Karpas-422 (cell line): Measurements from ENCODE around the gene CIITA. TPM values are rescaled to one million over a fixed set of nuclear protein-coding genes. Genes with fewer than 3 reads are reported as not detected.
"Not testable (repeated sequence)": the region's sequence is repeated elsewhere in the genome, so short reads cannot be mapped to it uniquely, and the experiment has no call there.

ENCODE experiments used
- DNase-seq: peaks from one replicate; pipeline ENCODE4 v3.0.0-alpha.2; 2015
- H2AFZ ChIP-seq: fragments of 200-600 bp; sonication (generic); 2 replicates; pipeline ENCODE4 v1.6.1; 2014; ENCODE audit warnings: antibody characterized with exemption, low read length, mixed read lengths
- H3K27ac ChIP-seq: fragments of 200-600 bp; sonication (generic); 2 replicates; pipeline ENCODE4 v1.5.1; 2014; ENCODE audit warnings: mild to moderate bottlenecking, low read length, moderate library complexity
- H3K27me3 ChIP-seq: fragments of 200-600 bp; sonication (generic); 2 replicates; pipeline ENCODE4 v1.6.1; 2014; ENCODE audit warnings: low read length, mixed read lengths
- H3K36me3 ChIP-seq: fragments of 200-600 bp; sonication (generic); 2 replicates; pipeline ENCODE4 v1.6.1; 2014; ENCODE audit warnings: low read length, mixed read lengths; ENCODE audit not compliant: insufficient read depth
- H3K4me1 ChIP-seq: fragments of 200-600 bp; sonication (generic); 2 replicates; pipeline ENCODE4 v1.6.1; 2014; ENCODE audit warnings: mild to moderate bottlenecking, low read length, mixed read lengths
- H3K4me2 ChIP-seq: fragments of 200-600 bp; sonication (generic); 2 replicates; pipeline ENCODE4 v1.6.1; 2014; ENCODE audit warnings: low read length, low read depth, mild to moderate bottlenecking; ENCODE audit not compliant: poor library complexity, severe bottlenecking
- H3K4me3 ChIP-seq: fragments of 200-600 bp; sonication (generic); 2 replicates; pipeline ENCODE4 v1.5.1; 2014; ENCODE audit warnings: mild to moderate bottlenecking, antibody characterized with exemption, low read length, mixed read lengths
- H3K79me2 ChIP-seq: fragments of 200-600 bp; sonication (generic); 2 replicates; pipeline ENCODE4 v1.6.1; 2014; ENCODE audit warnings: mild to moderate bottlenecking, low read length, mixed read lengths
- H3K9ac ChIP-seq: fragments of 200-600 bp; sonication (generic); 2 replicates; pipeline ENCODE4 v1.6.0; 2014; ENCODE audit warnings: low read length
- H3K9me2 ChIP-seq: fragments of 200-600 bp; sonication (generic), shearing (Covaris generic); replicated peaks from 2 replicates; pipeline ENCODE4 v1.6.0; 2014; ENCODE audit warnings: mild to moderate bottlenecking, low read length, moderate library complexity; ENCODE audit not compliant: insufficient read depth
- H3K9me3 ChIP-seq: fragments of 300-700, 200-600 bp; sonication (generic); 2 replicates; pipeline ENCODE4 v1.6.1; 2014; ENCODE audit warnings: low read length, mixed read lengths
- H4K20me1 ChIP-seq: fragments of 200-600 bp; sonication (generic); 2 replicates; pipeline ENCODE4 v1.6.1; 2014; ENCODE audit warnings: mild to moderate bottlenecking, antibody characterized with exemption, low read length, low read depth; ENCODE audit not compliant: insufficient read depth
- total RNA-seq: library from RNA; depleted of rRNA; stranded (reverse); fragments of >200 nt; shearing (Covaris generic); gene quantifications from 2 replicates; pipeline ENCODE4 v1.2.3, GENCODE V29; 2014; ENCODE audit warnings: low replicate concordance; rRNA removed

The CIITA gene, protein sequence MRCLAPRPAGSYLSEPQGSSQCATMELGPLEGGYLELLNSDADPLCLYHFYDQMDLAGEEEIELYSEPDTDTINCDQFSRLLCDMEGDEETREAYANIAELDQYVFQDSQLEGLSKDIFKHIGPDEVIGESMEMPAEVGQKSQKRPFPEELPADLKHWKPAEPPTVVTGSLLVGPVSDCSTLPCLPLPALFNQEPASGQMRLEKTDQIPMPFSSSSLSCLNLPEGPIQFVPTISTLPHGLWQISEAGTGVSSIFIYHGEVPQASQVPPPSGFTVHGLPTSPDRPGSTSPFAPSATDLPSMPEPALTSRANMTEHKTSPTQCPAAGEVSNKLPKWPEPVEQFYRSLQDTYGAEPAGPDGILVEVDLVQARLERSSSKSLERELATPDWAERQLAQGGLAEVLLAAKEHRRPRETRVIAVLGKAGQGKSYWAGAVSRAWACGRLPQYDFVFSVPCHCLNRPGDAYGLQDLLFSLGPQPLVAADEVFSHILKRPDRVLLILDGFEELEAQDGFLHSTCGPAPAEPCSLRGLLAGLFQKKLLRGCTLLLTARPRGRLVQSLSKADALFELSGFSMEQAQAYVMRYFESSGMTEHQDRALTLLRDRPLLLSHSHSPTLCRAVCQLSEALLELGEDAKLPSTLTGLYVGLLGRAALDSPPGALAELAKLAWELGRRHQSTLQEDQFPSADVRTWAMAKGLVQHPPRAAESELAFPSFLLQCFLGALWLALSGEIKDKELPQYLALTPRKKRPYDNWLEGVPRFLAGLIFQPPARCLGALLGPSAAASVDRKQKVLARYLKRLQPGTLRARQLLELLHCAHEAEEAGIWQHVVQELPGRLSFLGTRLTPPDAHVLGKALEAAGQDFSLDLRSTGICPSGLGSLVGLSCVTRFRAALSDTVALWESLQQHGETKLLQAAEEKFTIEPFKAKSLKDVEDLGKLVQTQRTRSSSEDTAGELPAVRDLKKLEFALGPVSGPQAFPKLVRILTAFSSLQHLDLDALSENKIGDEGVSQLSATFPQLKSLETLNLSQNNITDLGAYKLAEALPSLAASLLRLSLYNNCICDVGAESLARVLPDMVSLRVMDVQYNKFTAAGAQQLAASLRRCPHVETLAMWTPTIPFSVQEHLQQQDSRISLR
- 66.2 and 96.5 TPM in 2 replicates for total RNA-seq

DNA sequence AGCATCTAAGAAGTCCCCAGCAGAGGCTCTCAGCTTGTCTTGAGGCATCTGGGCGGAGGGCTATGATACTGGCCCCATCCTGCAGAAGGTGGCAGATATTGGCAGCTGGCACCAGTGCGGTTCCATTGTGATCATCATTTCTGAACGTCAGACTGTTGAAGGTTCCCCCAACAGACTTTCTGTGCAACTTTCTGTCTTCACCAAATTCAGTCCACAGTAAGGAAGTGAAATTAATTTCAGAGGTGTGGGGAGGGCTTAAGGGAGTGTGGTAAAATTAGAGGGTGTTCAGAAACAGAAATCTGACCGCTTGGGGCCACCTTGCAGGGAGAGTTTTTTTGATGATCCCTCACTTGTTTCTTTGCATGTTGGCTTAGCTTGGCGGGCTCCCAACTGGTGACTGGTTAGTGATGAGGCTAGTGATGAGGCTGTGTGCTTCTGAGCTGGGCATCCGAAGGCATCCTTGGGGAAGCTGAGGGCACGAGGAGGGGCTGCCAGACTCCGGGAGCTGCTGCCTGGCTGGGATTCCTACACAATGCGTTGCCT, at the start of gene CIITA:
TSS of gene CIITA (plus strand) at position 404 of the 543 bp plus-strand sequence. CDS start at position 533, 129 bp downstream.
- H3K9ac ChIP-seq, result peak within 1 kb of the TSS; percentile 91
- no peaks in the 10 kb centered on the region; the same call in 1 of the 2 replicates for H4K20me1 ChIP-seq
- 0 out of 2 replicates have a peak within 1 kb of the TSS, but pooled peaks have one; percentile 21 for H2AFZ ChIP-seq
- peak within 1 kb of the TSS; percentile 79 for H3K4me3 ChIP-seq
- H3K36me3 ChIP-seq, result peaks cover 16% of the 10 kb centered on the region
- H3K4me1 ChIP-seq, result peaks cover 50% of the 10 kb centered on the region
- H3K27me3 ChIP-seq, result no peaks in the 10 kb centered on the region
- H3K9me3 ChIP-seq, result no peaks in the 10 kb centered on the region
- H3K4me2 ChIP-seq, result peak within 1 kb of the TSS; percentile 73
- H3K27ac ChIP-seq, result peak within 1 kb of the TSS; percentile 96
- H3K79me2 ChIP-seq, result peaks cover 49% of the 10 kb centered on the region
- DNase-seq, result peak; percentile 98
- H3K9me2 ChIP-seq, result no peaks in the 10 kb centered on the region

GRCh38 chr16:10827691-10828341, 49.2 kb upstream of the CIITA start:
- no peaks in the 10 kb centered on the region for H3K9me3 ChIP-seq
- no peaks in the 10 kb centered on the region for H3K36me3 ChIP-seq
- H3K4me2 ChIP-seq, result no peak overlapping the region
- H4K20me1 ChIP-seq, result no peaks in the 10 kb centered on the region
- no peaks in the 10 kb centered on the region for H3K9me2 ChIP-seq
- no peak overlapping the region for H3K27ac ChIP-seq
- H3K4me3 ChIP-seq, result no peak overlapping the region
- H3K9ac ChIP-seq, result no peak overlapping the region
- H3K4me1 ChIP-seq, result no peaks in the 10 kb centered on the region
- no peak for DNase-seq
- H3K27me3 ChIP-seq, result no peaks in the 10 kb centered on the region; the same call in 1 of the 2 replicates
- no peaks in the 10 kb centered on the region for H3K79me2 ChIP-seq
- H2AFZ ChIP-seq, result no peak overlapping the region

DNA sequence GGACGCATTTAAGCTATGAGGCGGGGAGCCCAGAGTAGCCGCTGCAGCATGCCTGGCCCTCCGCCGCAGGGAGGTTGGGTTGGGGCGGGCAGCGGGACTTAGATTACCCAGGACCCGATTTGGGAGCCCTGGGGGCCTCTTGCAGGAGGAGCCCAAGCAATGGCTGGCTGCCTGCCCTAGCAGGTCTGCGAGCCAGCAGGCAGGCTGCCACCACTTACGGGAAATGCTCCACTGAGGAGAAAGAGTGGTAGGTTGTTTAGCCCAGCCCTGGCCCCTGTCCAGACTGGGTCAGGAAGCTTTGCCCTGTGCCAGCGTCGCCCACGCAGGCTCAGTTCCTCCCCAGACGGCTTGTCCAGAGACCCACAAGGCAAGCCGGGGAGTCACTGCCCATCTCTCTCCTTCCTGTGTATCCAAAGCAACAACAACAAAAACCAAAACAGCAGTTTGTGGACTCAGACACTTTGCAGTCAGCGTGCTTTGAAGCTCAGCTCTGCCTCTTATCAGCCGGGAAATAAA, 48.1 kb upstream of the CIITA start:
- no peaks in the 10 kb centered on the region; the same call in 1 of the 2 replicates for H3K27me3 ChIP-seq
- no peaks in the 10 kb centered on the region for H3K79me2 ChIP-seq
- no peak overlapping the region for H3K9ac ChIP-seq
- no peaks in the 10 kb centered on the region for H4K20me1 ChIP-seq
- no peaks in the 10 kb centered on the region for H3K9me2 ChIP-seq
- peak overlapping the region; percentile 49; the same call in 1 of the 2 replicates for H2AFZ ChIP-seq
- H3K4me3 ChIP-seq, result no peak overlapping the region
- no peaks in the 10 kb centered on the region for H3K36me3 ChIP-seq
- H3K4me1 ChIP-seq, result no peaks in the 10 kb centered on the region
- H3K9me3 ChIP-seq, result no peaks in the 10 kb centered on the region
- no peak overlapping the region for H3K27ac ChIP-seq
- DNase-seq, result no peak
- no peak overlapping the region for H3K4me2 ChIP-seq

- not testable (repeated sequence) for H3K4me3 ChIP-seq, H3K4me1 ChIP-seq, DNase-seq, H3K9me3 ChIP-seq, H3K27ac ChIP-seq, H3K27me3 ChIP-seq, H3K36me3 ChIP-seq, H3K9me2 ChIP-seq, H3K79me2 ChIP-seq, H3K9ac ChIP-seq, H4K20me1 ChIP-seq, H2AFZ ChIP-seq, H3K4me2 ChIP-seq
Observed at GRCh38 chr16:10829390-10830098, 47.5 kb upstream of the CIITA start.

DNA sequence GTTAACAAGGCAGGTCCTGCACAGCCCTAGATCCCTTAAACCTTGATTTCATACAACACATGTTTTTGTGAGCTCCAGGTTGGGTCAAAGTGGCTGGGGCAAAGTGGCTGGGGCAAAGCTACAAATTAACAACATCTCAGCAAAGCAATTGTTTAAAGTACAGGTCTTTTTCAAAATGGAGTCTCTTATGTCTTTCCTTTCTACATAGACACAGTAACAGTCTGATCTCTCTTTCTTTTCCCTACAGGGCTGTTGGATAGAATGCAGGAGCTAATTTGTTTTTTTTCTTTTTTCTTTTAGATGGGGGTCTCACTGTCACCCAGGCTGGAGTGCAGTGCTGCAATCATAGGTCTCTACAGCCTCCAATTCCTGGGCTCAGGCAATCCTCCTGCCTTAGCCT, 46.8 kb upstream of the CIITA start:
- H3K79me2 ChIP-seq, H3K4me1 ChIP-seq, H3K4me3 ChIP-seq, H4K20me1 ChIP-seq, H3K9ac ChIP-seq, H3K4me2 ChIP-seq, H3K9me3 ChIP-seq, H3K36me3 ChIP-seq, H2AFZ ChIP-seq, DNase-seq, H3K27me3 ChIP-seq, H3K27ac ChIP-seq, H3K9me2 ChIP-seq: not testable (repeated sequence)

DNA sequence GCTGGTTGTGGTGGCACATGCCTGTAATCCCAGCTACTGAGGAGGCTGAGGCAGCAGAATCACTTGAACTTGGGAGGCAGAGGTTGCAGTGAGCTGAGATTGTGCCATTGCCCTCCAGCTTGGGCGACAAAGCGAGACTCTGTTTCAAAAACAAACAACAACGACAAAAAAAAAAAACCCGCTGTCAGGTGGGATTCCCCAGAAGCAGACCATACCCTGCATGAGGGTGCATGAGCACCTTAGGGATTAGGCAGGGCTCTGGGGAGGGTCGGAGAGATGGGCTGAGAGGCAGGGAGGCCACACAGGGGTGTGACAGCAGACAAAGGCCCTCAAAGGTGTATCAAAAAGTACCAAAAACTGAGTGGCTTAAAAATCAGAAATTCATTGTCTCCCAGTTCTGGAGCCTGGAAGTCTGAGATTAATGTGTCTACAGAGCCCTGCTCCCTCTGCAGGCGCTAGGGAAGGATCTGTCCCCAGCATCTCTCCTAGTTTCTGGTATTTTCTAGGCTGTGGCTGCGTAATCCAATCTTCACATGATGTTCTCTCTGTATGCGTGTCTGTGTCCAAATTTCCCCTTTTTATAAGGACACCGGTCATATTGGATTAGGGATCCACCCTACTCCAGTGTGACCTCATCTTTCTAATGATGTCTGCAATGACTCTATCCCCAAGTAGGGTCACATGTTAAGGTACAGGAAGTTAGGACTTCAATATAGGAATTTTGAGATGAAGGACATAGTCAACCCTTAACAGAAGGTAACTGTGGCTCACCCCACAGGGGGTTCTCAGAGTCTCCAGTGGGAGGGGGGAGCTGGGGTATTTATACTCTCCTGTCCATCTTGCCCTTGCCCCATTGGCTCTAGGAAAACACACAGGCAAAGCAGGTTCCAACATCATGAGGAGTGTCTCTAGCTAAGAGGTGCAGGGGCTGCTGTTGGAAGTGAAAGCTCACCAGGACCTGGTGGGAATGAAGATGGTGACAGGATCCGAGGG, 44.8 kb upstream of the CIITA start:
- no peaks in the 10 kb centered on the region for H3K36me3 ChIP-seq
- DNase-seq, result no peak
- no peak overlapping the region for H3K9ac ChIP-seq
- no peaks in the 10 kb centered on the region for H3K9me3 ChIP-seq
- H3K27me3 ChIP-seq, result no peaks in the 10 kb centered on the region; the same call in 1 of the 2 replicates
- H3K4me2 ChIP-seq, result no peak overlapping the region
- H3K79me2 ChIP-seq, result no peaks in the 10 kb centered on the region
- no peak overlapping the region for H2AFZ ChIP-seq
- H3K4me3 ChIP-seq, result no peak overlapping the region
- H3K4me1 ChIP-seq, result no peaks in the 10 kb centered on the region
- no peak overlapping the region for H3K27ac ChIP-seq
- H3K9me2 ChIP-seq, result no peaks in the 10 kb centered on the region
- no peaks in the 10 kb centered on the region for H4K20me1 ChIP-seq
